Gastroesophageal sphincter (tissue), 4 donors: ENCODE data around the gene ZNF518B. TPM values are rescaled to one million over a fixed set of nuclear protein-coding genes. Genes with fewer than 3 reads are reported as not detected.

Source experiments
- ATAC-seq: fragments of 150-250 bp; one replicate; pipeline ENCODE4 v1.9.1; 2016; ENCODE audit warnings: mild to moderate bottlenecking, moderate library complexity
- H3K27ac ChIP-seq, 4 donors: fragments of 200-600 bp; sonication (generic) in 3 of 4; 1 replicate in 3 of 4; 2 replicates in 1 of 4; pipeline ENCODE4 v1.5.1; 2016 to 2019
- H3K27me3 ChIP-seq: fragments of 200-600 bp; sonication (generic); one replicate; pipeline ENCODE4 v1.5.1; 2019
- H3K36me3 ChIP-seq, 2 donors: fragments of 200-600 bp; sonication (generic); one replicate each; pipeline ENCODE4 v1.5.1; 2019; ENCODE audit warnings: control low read depth in 1 of 2
- H3K4me1 ChIP-seq, 3 donors: fragments of 200-600 bp; sonication (generic); 1 replicate in 2 of 3; 2 replicates in 1 of 3; pipeline ENCODE4 v1.5.1; 2016 to 2019; ENCODE audit warnings: control low read depth in 2 of 3
- H3K4me3 ChIP-seq, 2 donors: fragments of 200-600 bp; sonication (generic); one replicate each; pipeline ENCODE4 v1.5.1; 2019; ENCODE audit warnings: mild to moderate bottlenecking in 1 of 2, moderate library complexity in 1 of 2
- H3K9me3 ChIP-seq, 3 donors: fragments of 200-600 bp; sonication (generic); one replicate each; pipeline ENCODE4 v1.5.1; 2017 to 2019; ENCODE audit warnings: control low read depth in 2 of 3
- EP300 ChIP-seq: sonication (generic); formaldehyde crosslinking; IDR thresholded peaks from one replicate; pipeline ENCODE4 v1.6.1; 2017; ENCODE audit warnings: antibody characterized with exemption, mild to moderate bottlenecking
- POLR2A ChIP-seq, 2 donors: fragments of 450-650 bp; IDR thresholded peaks; one replicate each; pipeline ENCODE4 v1.6.1; 2017; ENCODE audit warnings: antibody characterized with exemption in 2 of 2, mild to moderate bottlenecking in 2 of 2, moderate library complexity in 1 of 2
- POLR2AphosphoS5 ChIP-seq: sonication (generic); formaldehyde crosslinking; IDR thresholded peaks from one replicate; pipeline ENCODE4 v1.6.1; 2017; ENCODE audit warnings: antibody characterized with exemption
- WGBS, 2 donors: methylation state at CpG; one replicate each; pipeline ENCODE4 v1.1.5; 2018; ENCODE audit warnings: low coverage in 1 of 2; 5-methylcytosine and 5-hydroxymethylcytosine counted together
- total RNA-seq, 4 donors: library from RNA; depleted of rRNA; stranded (reverse); fragments of >200 nt; gene quantifications; one replicate each; pipeline ENCODE4 v1.1.0, GENCODE V29; 2016
- TF ChIP-seq, protein P1 (sequence below), 4 experiments: fragments of 200-600 bp in 2 of 4; fragments of 450-650 bp in 2 of 4; sonication (generic) in 1 of 4; IDR thresholded peaks; one replicate each; pipeline ENCODE4 v1.5.1; 2017 to 2019; ENCODE audit warnings: antibody characterized with exemption in 4 of 4, mild to moderate bottlenecking in 2 of 4, moderate library complexity in 2 of 4

ZNF518B gene
- total RNA-seq, 4 donors from 2014 or later, result 28.7 to 36.5 (median 32.8) TPM

DNA sequence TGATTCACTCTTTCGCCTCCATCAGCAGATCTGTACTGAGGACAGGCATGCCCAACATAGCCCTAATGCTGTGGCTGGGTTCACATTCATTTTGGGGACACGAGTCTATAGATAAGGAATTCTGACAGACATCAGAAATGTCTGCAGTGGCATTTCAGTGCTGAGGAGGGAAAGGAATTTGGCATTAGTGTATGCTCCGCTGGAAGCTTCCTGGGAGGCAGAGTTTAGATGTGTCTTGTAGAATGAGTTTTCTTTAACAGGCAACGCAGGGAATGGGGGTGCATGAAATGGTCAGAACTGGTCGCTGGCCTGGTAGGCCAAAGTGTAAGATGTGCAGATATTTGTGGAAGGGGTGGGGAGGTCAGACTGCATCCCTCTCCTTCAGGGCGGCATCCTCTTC is 43.5 kb upstream of the ZNF518B start:
- H3K9me3 ChIP-seq, result no peaks in the 10 kb centered on the region
- no peak overlapping the region for H3K27ac ChIP-seq
- no peaks in the 10 kb centered on the region for H3K4me1 ChIP-seq
- 71 to 96% methylated on average over 2 to 6 of the region's 6 CpGs for WGBS, 2 donors
- H3K27me3 ChIP-seq, result no peaks in the 10 kb centered on the region
- no peak for ATAC-seq
- H3K4me3 ChIP-seq, result no peak overlapping the region
- TF ChIP-seq, protein P1, sequence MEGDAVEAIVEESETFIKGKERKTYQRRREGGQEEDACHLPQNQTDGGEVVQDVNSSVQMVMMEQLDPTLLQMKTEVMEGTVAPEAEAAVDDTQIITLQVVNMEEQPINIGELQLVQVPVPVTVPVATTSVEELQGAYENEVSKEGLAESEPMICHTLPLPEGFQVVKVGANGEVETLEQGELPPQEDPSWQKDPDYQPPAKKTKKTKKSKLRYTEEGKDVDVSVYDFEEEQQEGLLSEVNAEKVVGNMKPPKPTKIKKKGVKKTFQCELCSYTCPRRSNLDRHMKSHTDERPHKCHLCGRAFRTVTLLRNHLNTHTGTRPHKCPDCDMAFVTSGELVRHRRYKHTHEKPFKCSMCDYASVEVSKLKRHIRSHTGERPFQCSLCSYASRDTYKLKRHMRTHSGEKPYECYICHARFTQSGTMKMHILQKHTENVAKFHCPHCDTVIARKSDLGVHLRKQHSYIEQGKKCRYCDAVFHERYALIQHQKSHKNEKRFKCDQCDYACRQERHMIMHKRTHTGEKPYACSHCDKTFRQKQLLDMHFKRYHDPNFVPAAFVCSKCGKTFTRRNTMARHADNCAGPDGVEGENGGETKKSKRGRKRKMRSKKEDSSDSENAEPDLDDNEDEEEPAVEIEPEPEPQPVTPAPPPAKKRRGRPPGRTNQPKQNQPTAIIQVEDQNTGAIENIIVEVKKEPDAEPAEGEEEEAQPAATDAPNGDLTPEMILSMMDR (IDR thresholded peaks at IDR 0.05), result no peak
- TF ChIP-seq POLR2AphosphoS5 (no peak), POLR2A (IDR thresholded peaks at IDR 0.05) (no peak), EP300 (no peak)
- no peaks in the 10 kb centered on the region for H3K36me3 ChIP-seq

DNA sequence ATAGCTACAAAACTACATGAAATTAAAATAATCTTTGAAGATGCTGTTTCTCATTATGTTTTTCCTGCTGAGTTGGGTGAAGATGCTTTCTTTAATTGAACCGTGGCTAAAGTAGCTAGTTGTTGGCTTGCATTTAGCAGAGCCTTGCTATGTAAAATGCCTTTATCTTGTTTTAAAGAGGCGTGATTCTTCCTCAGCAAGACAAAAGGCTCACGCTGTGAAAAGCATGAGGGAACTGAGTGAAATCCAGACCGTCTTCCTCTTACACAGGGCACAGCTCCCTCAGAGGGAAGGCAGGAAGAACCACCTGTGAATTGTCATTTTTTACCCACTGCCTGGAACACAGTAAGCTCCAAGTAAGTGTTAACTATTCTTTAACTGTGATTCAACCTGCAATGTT is 39.0 kb upstream of the ZNF518B start:
- TF ChIP-seq POLR2AphosphoS5 (no peak), POLR2A (IDR thresholded peaks at IDR 0.05) (no peak), EP300 (no peak)
- Histone ChIP-seq H3K27ac (no peak overlapping the region), H3K36me3 (no peaks in the 10 kb centered on the region), H3K4me1 (no peaks in the 10 kb centered on the region), H3K9me3 (no peaks in the 10 kb centered on the region), H3K4me3 (no peak overlapping the region), H3K27me3 (peaks cover 19% of the 10 kb centered on the region)
- no peak for ATAC-seq
- WGBS, 2 donors, result 41 to 50% methylated on average over 1 to 3 of the region's 4 CpGs

DNA sequence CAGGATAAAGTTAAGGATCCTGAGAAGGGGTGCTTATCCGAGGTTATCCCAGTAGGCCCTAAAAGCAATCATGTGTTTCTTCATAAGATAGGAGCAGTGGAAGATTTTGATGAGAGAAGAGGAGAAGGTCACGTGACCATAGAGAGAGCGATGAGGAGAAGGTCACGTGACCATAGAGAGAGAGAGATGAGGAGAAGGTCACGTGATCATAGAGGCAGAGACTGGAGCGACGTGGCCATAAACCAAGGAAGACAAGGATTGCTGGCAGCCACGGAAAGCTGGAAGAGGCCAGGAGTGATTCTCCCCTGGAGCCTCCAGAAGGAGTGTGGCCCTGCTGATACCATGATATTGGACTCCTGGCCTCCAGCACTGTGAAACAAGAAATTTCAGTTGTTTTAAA is 38.4 kb upstream of the ZNF518B start:
- TF ChIP-seq POLR2AphosphoS5, result no peak

DNA sequence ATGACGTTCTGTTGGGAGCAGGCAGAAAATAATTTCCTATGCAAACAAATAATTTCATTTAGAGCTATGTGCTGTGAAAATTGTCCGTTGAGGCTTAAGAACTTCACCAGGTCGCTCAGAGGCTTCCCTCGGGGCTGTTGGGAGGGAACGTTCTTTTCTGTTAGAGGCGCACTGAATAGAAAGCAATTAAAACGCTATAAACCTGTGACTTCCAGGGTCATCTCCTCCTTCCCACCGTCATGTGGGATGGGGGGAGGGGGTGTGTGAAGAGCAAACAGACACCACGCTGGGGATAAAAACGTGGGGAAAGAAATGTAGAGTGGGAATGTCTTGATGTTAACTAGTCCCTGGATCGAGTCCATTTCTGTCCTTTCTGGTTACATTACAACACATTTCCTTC is 35.2 kb upstream of the ZNF518B start:
- H3K27ac ChIP-seq, result no peak overlapping the region
- ATAC-seq, result no peak
- TF ChIP-seq EP300, result no peak
- TF ChIP-seq POLR2A (IDR thresholded peaks at IDR 0.05), result no peak
- no peak for TF ChIP-seq POLR2AphosphoS5
- TF ChIP-seq, protein P1 (IDR thresholded peaks at IDR 0.05), result no peak
- no peaks in the 10 kb centered on the region for H3K36me3 ChIP-seq
- peaks cover 19% of the 10 kb centered on the region for H3K27me3 ChIP-seq
- H3K4me3 ChIP-seq, result no peak overlapping the region
- no peaks in the 10 kb centered on the region for H3K9me3 ChIP-seq
- WGBS, 2 donors, result 41 to 46% methylated on average over 8 to 11 of the region's 11 CpGs
- H3K4me1 ChIP-seq, result no peaks in the 10 kb centered on the region

More for the DNA sequence above, 38.4 kb upstream of the ZNF518B start:
- H3K9me3 ChIP-seq, result no peaks in the 10 kb centered on the region
- ATAC-seq, result no peak
- peaks cover 19% of the 10 kb centered on the region for H3K27me3 ChIP-seq
- H3K36me3 ChIP-seq, result no peaks in the 10 kb centered on the region
- no peaks in the 10 kb centered on the region for H3K4me1 ChIP-seq
- 57 to 82% methylated on average over 8 of the region's 8 CpGs for WGBS, 2 donors
- no peak overlapping the region for H3K4me3 ChIP-seq
- H3K27ac ChIP-seq, result no peak overlapping the region

DNA sequence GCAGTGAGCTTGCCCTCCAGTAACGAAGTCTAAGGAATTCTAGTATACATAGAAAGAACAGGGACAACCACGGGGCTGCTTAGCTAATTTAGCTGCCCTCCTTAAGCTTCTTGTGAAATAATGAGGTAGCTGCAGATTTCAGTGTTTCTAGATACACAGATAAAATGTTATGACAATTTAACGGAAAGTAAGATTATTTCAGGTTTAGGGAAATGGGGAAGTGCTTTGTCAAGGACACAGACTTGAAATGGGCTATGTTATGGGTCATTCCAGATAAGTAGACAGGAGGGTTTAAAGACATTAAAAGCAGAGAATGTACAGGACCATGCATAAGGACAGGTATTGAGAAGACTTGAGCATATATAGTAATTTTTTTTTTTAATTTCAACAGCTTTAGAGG is 34.2 kb upstream of the ZNF518B start:
- H3K9me3 ChIP-seq, result no peaks in the 10 kb centered on the region
- no peaks in the 10 kb centered on the region for H3K4me1 ChIP-seq
- TF ChIP-seq POLR2A (IDR thresholded peaks at IDR 0.05) (no peak), EP300 (no peak)
- TF ChIP-seq, protein P1 (IDR thresholded peaks at IDR 0.05), result no peak
- H3K27me3 ChIP-seq, result peaks cover 19% of the 10 kb centered on the region
- 60 to 61% methylated on average over 1 to 3 of the region's 3 CpGs for WGBS, 2 donors
- no peak overlapping the region for H3K27ac ChIP-seq
- no peaks in the 10 kb centered on the region for H3K36me3 ChIP-seq
- H3K4me3 ChIP-seq, result no peak overlapping the region
- ATAC-seq, result no peak

DNA sequence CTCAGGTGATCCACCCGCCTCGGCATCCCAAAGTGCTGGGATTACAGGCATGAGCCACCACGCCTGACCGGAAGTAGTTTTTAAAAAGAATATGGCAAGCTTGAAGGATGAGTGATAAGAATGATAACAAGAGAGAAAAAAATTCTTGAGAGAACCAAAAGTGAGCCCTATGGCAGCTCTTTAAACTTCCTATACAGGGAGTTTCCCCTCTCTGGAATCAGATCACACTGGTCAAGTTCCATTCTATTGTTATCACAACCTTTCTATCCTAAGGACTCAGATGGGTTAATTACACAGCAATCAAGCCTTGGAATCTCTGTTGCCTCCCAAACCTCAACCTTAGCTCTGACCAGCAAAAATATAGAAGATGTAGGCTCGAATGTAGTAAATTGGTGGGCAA is 33.8 kb upstream of the ZNF518B start:
- H3K36me3 ChIP-seq, result no peaks in the 10 kb centered on the region
- 81% methylated on average over 5 of the region's 5 CpGs; no CpG with 5 or more reads in 1 of the 2 donors for WGBS, 2 donors
- H3K9me3 ChIP-seq, result no peaks in the 10 kb centered on the region
- no peak overlapping the region for H3K27ac ChIP-seq
- no peak overlapping the region for H3K4me3 ChIP-seq
- H3K27me3 ChIP-seq, result peaks cover 19% of the 10 kb centered on the region
- TF ChIP-seq POLR2AphosphoS5, result no peak
- TF ChIP-seq POLR2A (IDR thresholded peaks at IDR 0.05), result no peak
- TF ChIP-seq, protein P1 (IDR thresholded peaks at IDR 0.05), result no peak
- TF ChIP-seq EP300, result no peak
- no peak for ATAC-seq
- no peaks in the 10 kb centered on the region for H3K4me1 ChIP-seq
